HG02970 (cell line): ENCODE data around the gene KRT39.
"Not testable (repeated sequence)": the region's sequence is repeated elsewhere in the genome, so short reads cannot be mapped to it uniquely, and the experiment has no call there.

Source experiments
- ATAC-seq: cut with Tn5 transposase; IDR thresholded peaks from one replicate; pipeline ENCODE4 v1.9.1; 2021; ENCODE audit warnings: mild to moderate bottlenecking, moderate library complexity, moderate number of reproducible peaks; ENCODE audit not compliant: unreplicated experiment, low FRiP score

KRT39 gene

DNA sequence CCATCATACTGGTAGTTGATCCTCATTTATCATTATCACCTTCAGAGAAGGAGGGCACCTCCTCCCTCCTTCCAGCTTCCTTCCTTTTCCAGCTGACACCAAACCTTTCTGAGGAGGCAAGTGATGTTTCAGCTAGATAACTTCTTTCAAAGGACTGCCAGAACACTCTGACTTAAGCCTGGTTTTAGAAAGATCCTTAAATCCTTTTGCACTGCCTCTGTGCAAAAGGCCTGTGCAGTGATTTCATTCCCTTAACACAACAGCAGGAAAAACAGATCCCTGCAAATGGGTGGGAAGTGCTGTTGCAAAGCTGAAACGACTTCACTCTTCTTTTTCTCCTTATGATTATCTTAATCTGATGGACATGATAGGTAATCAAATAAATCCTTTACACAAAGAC lies 22.2 kb downstream of the KRT39 start:
- ATAC-seq, result no peak

DNA sequence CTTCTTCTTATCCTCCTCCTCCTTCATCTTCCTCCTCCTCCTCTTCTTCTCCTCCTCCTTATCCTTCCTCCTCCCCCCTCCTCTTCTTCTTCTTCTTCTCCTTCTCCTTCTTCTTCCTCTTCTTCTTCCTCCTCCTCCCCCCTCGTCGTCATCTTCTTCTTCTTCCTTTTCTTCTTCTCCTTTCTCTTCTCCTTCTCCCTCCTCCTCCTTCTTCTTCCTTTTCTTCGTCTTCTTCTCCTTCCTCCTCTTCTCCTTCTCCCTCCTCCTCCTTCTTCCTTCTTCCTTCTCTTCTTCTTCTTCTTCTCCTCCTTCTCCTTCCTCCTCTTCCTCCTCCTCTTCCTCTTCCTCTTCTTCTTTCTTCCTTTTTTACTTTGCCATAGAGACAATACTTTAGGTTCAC lies 24.2 kb downstream of the KRT39 start:
- ATAC-seq, result no peak

DNA sequence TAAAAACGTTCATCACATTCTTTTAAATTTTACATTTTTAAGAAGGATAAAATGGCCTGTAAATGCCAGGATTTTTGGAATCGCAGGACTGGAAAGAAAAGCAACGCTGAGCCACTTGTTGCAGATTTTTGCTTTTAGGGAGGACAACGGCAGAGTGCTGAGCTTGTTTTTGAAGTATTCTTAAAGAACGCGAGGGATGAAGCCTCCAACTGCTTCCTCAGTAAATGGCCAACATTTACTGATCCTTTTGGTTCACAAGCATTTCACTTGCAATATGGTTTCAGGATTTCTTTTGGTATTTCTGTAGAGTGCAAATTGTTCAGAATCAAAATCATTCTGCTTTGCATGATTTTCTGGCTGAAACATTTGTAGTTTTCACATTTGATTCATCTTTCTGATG lies 26.5 kb downstream of the KRT39 start:
- no peak for ATAC-seq

DNA sequence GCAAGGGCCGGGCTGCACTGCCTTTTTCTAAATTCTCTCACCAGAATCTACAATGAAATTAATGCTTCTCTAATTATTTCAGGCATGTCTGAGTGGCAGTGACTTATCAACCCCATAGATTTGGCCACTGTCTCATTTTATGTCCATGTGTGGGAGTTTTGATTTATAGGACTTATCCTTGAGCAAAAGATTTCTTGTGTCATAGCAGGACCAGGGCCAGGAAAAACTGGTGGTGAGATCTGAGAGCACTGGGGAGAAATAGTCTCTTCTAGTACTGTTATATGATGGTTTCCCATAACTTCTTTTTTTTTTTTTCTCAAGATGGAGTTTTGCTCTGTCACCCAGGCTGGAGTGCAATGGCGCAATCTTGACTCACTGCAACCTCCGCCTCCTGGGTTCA lies 27.8 kb downstream of the KRT39 start:
- ATAC-seq, result no peak

DNA sequence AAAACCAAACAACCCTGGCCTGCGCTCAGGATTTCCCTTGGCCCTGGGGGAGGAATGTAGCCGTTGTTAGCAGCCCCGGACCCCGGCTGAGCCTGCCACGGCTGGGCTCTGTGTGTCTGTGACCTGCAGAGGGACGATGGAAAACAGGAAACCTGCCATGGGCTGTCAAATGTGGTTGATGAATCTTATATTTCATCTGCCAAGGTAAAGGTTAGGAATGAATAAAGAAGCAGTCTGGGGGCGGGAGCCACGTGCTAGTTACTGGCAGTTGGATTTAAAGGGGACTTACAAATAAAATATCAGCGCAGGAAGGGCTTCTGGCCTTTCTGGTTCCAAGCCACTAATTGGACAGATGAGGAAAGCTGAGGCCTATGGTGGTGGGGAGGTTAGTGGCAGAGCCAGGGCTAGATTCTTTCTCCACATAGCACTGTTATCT lies 29.3 kb downstream of the KRT39 start, which contains the start of gene KRT23:
KRT23 (minus strand) TSS at position 263 of the 436 bp plus-strand sequence. CDS start 1,043 bp downstream, outside the sequence.
- ATAC-seq, result no peak

DNA sequence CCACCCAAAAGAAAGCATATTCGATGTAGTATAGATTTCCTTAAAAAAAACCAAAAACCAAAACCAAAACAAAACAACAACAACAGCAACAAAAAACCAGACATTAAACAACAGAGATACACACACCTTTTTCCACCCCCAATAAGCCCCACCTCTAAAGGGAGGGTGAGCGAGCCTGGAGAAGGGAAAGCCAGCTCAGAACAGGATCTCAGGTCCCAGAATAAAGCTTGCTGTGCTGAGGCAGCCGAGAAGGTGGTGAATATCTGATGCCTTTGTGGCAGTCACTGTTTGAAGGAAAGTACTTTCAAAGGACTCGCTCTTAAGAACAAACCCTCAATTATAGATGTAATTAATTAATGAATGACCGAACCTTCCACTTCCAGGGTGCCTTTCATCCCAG lies 29.8 kb downstream of the KRT39 start:
- no peak for ATAC-seq

DNA sequence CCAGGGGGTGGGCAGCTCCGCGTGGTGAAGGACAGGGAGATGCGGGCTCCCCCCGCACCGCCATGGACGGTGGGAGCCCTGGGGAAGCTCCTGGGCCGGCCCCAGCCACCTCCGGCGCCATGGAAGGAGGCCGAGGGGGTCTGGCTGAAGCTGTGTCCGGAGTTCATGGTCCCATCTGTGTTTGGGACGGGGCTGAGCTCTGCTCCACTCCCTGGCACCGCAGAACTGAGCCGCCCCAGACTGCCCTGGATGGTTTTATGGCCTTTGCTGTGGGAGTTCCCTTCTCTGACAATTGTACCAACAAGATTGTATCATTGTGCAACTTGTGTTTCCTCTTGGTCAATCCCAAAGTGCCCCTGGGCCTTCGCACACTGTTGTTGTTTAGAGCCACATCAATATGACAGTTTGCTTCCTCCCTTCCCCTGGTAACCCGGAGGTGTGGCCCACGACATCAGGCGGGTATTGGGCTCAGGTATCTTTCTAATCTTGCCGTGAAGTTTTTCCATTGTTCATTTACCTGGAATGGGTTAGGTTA lies 30.2 kb downstream of the KRT39 start:
- ATAC-seq, result no peak

DNA sequence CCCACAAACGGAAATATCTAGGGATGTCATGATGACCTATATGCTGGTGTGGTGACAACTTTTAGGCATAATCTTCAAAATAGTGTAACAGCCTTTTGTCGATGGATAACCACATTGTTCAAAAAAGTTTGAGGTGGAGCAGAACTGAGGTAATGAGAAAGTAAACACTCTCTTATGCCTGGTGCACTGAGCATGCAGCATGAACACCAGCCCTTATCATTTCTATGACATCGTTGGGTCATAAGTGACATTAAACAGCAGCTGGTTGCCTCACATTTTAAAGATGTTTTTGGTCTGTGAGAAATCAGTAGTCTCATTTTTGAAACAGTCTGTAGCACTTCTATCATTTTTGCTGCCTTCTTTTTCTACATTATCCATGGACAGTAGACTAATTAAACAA lies 31.1 kb downstream of the KRT39 start:
- no peak for ATAC-seq

DNA sequence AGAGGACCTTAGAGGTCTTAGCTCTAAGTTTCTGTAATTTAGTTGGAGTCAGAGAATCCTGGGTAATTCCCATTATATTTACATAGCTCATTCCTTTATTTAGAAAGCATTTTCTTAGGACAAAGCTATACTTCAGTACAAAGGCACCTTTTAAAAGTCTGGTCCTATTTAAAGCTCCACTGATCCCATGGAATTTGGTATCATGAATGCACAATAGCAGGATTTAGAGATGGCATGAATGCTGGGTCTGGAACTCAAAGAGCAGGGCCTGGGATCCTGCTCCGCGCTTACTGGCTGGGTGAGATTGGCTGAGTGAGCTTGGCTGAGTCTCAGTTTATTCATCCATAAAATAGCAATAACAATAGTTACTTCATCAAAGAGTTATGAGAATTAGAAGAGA lies 34.1 kb downstream of the KRT39 start:
- ATAC-seq, result no peak

DNA sequence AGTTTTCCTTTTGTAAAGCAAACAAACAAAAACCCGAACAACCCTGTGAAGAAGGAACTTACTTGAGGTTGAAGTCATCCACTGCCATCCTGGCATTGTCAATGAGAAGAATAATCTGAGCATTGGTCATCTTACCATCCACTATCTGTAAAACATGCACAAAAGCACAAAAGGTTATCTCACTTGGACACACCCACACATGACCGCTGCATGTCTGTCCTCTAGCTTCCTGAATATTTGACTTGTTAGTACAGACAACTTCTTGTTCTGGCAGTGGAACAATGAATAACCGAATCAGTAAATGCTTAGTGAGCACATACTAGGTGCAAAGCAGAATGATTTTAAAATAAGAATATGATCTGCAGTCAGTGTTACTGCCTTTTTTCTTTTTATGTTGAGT lies 35.4 kb downstream of the KRT39 start:
- no peak for ATAC-seq

DNA sequence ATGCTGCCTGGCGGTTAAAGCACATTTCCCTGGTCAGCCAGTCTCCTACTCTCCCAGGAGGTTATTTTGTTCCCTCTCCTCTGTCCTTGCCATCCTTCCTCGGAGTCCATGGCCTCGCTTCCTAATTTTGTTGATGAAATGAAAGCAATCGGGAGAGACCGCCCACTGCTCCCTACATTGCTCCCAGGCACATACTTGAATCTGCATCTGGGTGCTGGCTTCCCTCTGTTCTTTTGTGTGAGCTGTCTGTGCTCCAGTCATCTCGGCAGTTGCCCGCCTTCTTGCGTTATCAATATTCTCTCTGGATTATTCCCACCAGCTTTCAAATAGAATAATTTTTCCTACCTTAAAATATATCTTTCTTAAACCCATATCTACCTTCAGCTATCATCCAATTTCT lies 40.4 kb downstream of the KRT39 start:
- ATAC-seq, result no peak

DNA sequence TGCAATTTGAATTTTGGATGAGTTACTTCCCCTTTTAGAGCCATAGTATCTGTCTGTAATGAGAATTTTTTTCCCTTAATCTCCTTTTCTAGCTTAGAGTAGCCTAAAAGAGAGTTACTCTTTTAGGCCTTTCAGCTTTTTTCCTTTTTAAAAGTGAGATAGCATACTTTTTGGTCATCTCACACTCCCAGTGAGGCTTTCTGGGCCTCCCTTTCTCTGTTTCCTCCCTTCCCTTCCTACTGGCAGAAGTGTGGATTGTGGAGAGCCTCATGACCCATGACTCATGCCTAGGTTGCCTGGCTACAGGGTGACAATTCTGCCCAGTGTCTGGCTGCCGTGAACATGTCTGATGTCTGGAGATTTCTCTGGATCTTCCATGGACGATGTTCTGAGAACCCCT lies 44.5 kb downstream of the KRT39 start:
- no peak for ATAC-seq

DNA sequence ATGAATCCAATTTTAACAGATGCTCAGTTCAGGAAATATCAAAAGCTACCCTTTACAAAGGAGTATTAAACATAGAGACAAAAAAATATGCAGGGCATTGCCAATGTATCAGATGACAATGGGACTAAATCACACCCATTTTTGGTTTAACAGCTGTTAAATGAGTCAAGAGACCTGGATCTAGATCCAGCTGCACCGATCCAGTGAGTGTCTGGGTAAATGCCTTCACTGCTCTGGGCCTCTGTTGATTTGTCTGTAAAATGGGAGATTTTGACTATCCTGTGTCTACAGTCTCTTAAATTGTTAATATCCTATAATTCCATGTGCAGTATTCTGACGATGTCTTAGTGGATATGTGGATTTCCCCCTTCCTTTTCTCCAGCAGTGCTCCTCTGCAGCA lies 45.7 kb downstream of the KRT39 start:
- ATAC-seq, result no peak

DNA sequence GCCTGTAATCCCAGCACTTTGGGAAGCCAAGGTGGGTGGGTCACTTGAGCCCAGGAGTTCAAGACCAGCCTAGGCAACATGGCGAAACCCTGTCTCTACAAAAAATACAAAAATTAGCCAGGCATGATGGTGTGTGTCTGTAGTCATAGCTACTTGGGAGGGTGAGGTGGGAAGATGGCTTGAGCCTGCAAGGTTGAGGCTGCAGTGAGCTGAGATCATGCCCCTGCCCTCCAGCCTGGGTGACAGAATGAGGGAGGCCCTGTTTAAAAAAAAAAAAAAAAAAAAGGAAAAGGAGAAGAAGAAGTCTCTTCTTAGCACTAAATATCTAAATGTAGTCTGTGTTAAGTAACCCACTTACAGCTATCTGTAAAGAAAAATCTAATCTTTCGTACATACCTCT lies 49.6 kb downstream of the KRT39 start:
- ATAC-seq, result not testable (repeated sequence)

DNA sequence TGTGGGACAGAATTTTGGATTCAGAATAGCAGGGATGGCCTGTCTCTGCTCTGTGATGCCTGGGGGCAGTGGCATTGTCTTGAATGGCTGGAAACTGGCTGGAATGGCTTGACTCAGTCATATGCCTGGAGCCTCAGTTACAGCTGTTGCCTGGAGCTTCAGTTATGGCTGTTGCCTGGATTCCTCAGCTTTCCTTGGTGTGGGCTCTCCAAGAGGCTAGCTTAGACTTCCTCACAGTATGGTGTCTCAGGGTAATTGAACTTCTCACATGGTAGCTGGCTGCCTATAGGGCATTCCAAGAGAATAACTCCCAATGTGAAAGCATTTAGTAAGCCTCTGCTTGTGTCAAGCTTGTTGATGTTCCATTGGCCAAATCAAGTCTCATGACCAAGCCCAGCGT lies 50.4 kb downstream of the KRT39 start:
- no peak for ATAC-seq

DNA sequence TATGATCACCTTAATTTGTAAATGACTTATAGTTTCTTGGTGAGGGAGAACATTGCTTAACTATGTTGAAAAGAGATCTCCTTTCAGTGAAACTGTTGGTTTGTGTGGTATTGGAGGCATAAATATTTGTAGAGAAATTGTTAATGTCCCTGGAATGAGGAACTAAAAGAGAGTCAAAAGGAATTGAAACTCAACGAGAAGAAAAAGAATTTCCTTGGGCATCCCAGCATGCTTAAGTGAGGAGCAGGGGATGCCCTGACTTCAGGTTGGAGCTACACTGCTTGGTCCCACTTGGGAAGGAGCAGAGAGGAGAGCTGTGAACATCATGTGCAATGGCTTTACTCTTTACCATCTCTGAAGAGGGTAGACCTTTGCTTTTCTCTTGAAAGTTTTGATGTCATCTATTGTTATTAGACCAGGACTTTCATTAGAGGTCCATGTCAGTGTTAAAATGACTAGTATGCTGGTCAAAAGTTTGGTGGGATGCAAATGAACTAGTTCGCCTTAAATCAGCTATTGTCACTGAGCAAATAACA lies 51.0 kb downstream of the KRT39 start:
- no peak for ATAC-seq

DNA sequence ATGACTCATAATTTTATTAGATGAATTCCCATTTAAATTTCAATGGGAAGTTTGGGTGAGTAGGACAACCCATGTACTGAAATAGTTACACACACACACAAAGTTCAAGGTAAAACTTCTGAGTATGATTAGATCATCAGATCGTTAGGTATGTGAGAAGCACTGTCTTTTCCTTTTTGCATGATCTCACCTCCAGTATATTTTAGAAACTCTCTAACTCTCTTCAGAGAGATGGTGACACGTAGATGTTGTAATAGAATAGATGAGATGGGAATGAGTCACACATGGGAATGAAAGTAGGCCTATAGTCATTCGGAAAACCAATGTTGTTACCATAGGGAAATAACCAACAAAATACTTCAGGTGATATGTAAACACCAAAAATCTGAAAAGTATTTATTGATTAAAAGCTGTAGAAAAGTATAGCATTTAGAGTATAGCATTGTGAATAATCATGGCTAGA lies 51.5 kb downstream of the KRT39 start:
- ATAC-seq, result no peak

DNA sequence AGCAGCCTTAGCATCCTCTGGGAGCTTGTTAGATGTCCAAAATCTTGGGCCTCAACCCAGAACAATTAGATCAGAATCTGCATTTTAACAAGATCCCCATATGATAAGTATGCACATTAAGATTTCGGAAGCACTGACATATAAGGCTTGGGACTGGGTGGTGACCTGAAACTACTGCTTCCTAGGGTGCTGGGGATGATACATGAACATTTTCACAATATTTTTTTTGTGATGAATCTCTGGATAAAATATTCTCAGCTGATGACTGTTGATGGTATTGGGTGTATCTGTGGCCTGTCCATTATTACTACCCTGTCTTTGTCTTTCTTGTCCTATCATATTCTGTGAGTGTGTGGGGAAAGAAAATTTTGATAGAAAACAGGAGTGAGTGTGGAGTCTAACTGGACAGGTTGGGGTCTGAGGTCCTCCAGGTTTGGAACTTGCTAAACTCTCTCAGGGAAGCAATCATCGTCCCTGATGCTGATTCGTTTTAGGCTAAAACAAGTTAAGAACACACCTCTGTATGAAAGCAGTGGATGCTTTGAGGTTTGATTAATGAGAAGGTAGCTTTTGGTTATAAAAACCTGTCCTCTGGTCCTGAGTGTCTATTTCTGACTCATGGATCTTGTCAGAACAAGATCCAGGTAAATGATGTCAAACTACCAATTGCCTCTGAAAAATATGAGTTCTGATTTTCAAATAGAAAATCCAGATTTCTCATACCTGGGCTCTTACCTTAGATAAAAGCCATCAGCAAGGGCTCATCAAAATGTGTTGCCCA lies 52.5 kb downstream of the KRT39 start:
- no peak for ATAC-seq

DNA sequence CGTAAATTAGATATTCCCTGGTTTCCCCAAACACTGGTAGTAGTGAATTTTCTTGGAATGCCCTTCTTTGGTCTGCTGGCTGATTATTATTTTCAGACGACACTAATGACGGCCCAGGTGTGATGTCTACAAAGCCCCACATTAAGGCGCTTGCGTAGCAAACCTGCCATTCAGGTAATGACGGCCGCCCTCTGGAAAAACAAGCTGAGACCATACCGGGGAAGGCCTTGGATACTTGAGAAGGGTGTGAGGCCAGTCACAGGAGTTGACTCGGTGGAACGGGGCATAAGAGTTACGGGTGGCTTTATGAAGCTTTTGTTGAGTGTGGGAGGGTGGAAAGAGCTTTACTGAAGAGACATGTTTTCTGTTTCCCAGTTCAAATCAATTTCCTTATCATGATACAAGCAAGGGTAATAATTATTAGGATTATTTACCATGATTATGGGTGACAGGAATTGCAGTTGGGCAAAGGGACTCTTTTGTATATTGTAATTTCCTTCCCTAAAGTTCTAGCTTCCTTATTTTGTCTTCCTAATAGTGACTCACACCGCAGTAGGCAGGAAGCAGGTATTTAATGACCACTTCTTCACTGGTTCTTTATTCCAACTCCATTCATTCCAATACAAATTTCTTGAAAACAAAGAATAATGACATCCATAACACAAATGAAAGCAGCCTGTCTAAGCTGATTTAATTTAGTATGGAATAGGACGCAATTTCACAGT lies 54.1 kb downstream of the KRT39 start:
- no peak for ATAC-seq

DNA sequence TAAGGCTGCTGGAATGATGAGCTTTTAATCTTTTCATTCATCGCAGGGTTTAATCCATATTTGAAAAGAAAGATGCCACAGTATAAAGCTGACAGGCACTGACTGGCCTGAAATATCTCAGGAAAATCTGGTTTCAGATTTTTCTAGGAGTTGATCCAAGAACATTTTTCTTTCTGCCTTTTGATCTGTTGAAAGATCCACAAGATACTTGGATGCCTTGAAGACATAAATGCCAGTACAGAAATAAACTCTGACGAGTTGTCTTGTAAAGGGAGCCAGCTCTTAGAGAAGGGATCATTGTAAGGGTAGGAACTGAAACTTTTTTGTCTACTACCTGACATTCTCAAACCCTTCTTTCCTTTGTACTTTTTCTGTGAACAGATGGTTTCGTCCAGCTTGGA lies 56.3 kb downstream of the KRT39 start:
- ATAC-seq, result no peak

DNA sequence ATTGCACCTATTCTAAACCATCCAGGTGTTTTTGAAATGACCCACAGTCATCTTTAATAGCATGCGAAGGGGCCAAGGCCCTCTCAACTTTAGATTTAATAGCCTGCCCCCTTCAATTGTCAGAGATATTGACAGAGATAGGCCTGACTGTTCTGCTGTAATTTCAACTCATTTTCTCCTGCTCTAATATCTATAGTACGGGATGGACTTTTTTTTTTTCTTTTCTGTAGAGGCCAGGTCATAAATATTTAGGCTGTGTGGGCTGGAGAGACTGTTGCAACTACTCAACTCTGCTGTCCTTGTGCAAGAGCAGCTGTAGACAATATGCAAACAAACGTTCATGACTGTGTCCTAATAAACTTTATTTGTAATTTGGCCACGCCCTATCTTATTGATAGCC lies 57.0 kb downstream of the KRT39 start:
- no peak for ATAC-seq
